ENCODE measurements around the gene RTP2. TPM values are rescaled to one million over a fixed set of nuclear protein-coding genes. Genes with fewer than 3 reads are reported as not detected.

The RTP2 gene, protein sequence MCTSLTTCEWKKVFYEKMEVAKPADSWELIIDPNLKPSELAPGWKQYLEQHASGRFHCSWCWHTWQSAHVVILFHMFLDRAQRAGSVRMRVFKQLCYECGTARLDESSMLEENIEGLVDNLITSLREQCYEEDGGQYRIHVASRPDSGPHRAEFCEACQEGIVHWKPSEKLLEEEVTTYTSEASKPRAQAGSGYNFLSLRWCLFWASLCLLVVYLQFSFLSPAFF
- total RNA-seq: not detected

DNA sequence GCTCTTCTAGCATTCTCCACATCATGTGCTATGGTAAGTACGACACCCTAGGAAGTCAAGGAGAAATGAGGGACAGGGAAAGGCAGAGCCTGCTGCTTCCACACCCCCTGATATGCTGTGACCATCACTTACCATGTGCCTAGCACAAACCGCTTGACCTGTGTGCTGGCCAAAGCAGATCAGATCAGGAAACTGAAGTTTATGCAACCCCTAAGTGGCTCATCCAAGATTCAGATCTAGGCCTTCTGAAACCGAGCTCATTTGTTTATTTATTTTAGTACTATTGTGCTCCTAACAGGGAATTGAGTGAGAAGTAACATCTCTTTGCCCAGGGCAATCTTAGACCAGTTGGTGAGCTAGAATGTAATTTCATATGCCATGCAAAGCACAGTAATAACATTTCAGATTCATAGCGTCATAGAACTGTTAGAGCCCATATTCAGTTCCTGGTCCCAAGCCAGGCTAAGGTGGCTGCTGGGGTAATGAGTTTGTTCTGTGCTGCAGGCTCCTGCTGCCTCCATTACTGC lies at the start of gene RTP2:
Gene RTP2 (minus strand): TSS at position 51 of the 527 bp plus-strand sequence. CDS start 429 bp downstream, outside the sequence.
- TF ChIP-seq CTCF (IDR thresholded peaks at IDR 0.05): no peak
- H3K36me3 ChIP-seq: no peaks in the 10 kb centered on the region
- H3K27me3 ChIP-seq: no peaks in the 10 kb centered on the region
- H3K4me3 ChIP-seq: no peak within 1 kb of the TSS
- no peak within 1 kb of the TSS for H3K27ac ChIP-seq
- DNase-seq (ENCODE audit: low spot score in 2 of 2): no peak
- H3K4me1 ChIP-seq: no peaks in the 10 kb centered on the region
- H3K9me3 ChIP-seq: no peaks in the 10 kb centered on the region
- intact Hi-C loops (cut with DNase I): no loop called here

DNA sequence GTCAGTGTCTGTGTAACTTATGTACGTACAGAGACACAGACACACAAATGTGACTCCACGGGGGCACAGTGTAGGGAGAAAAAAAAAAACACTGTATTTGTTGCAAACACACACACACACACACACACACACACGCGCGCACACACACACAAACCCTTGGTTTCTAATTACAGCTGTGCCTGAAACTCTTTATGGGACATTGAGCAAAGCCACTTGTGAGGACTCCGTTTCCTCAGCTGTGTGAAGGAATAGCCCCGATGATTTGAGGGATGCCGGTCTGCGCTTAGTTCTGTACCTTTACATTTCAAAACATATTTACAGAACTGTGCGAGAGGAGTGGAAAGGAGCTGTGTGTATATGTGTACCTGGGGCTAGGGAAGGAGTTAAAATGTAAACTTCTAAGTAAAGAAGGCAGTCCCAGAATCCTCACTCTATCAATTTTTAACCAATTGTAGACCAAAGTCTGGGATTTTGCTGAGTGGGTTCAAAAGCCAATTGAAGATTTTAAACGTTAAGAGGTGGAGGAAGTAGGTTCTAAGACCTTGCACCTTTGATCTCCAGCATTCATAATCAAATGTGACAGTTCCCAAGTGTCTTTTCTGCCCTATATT lies 48.3 kb upstream of the RTP2 start:
- H3K36me3 ChIP-seq: no peaks in the 10 kb centered on the region
- H3K4me3 ChIP-seq: no peak overlapping the region
- no peak overlapping the region for H3K27ac ChIP-seq
- no peaks in the 10 kb centered on the region for H3K9me3 ChIP-seq
- intact Hi-C loops (cut with DNase I): no loop called here
- DNase-seq (ENCODE audit: low spot score in 2 of 2): no peak
- H3K4me1 ChIP-seq: peaks cover 7 to 9% of the 10 kb centered on the region in 2 donors
- no peak for TF ChIP-seq CTCF (IDR thresholded peaks at IDR 0.05)
- H3K27me3 ChIP-seq: no peaks in the 10 kb centered on the region

- TF ChIP-seq CTCF (IDR thresholded peaks at IDR 0.05): no peak
- Histone ChIP-seq H3K4me3 (no peak overlapping the region), H3K9me3 (no peaks in the 10 kb centered on the region), H3K27me3 (no peaks in the 10 kb centered on the region), H3K4me1 (peaks cover 7 to 9% of the 10 kb centered on the region in 2 donors), H3K27ac (no peak overlapping the region), H3K36me3 (no peaks in the 10 kb centered on the region)
- no peak for DNase-seq (ENCODE audit: low spot score in 2 of 2)
- intact Hi-C loops (cut with DNase I): no loop called here
Measured at GRCh38 chr3:187750006-187750512, 47.7 kb upstream of the RTP2 start.

DNA sequence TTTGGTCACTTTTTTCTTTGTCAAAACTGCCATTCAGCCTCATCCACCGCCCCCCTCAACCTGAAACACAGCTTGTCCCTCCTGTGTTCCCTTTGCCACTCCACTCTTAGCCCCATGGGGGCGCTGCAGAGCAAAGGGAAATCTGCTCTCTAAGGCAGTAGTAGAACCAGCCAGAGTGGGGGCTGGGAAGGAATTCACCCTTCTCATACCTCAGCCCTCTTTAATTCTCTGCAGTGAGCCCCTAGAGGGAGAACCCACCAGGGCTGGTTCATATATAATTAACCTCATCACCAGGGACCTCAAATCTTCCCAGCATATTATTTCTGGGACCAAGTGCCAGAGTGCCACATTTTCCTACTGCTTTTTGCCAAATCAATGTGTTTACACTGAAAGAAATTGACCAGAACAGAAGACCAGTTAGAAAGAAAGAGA lies 45.7 kb upstream of the RTP2 start:
- no peak overlapping the region for H3K4me3 ChIP-seq
- no peaks in the 10 kb centered on the region for H3K27me3 ChIP-seq
- no peaks in the 10 kb centered on the region for H3K9me3 ChIP-seq
- peak; percentile 81 to 96 for DNase-seq (ENCODE audit: low spot score in 2 of 2)
- no peaks in the 10 kb centered on the region for H3K36me3 ChIP-seq
- TF ChIP-seq CTCF (IDR thresholded peaks at IDR 0.05): peak; percentile 95 to 97 (median 96)
- peaks cover 7 to 9% of the 10 kb centered on the region in 2 donors for H3K4me1 ChIP-seq
- H3K27ac ChIP-seq: peak overlapping the region in 1 of 2 donors; percentile 12
- intact Hi-C loops (cut with DNase I): loop anchor here (2.0 to 10.0 kb wide), 2 partner anchors 301 to 777 kb away; no protein-coding TSS in a partner anchor

DNA sequence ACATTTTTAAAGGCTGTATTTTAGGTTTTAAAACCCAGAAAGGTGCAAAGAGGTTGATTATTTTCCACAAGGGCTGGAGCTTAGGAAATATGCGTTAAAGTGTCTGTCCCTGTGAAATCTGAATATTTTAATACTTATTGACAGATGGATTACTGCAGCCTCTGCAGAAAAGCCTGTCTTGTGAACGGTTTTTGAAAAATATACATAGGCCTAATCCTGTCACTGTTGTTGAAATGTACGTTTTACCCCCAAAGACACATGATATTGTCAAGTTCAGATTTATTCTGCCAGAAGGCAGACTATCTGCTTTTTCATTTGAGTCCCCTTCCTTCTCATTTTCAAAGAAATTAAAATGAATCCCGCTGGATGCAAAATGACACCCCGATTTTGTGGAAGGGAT lies 45.1 kb upstream of the RTP2 start:
- H3K4me1 ChIP-seq: peaks cover 7 to 9% of the 10 kb centered on the region in 2 donors
- intact Hi-C loops (cut with DNase I): loop anchor here (2.0 to 10.0 kb wide), 2 partner anchors 519 to 777 kb away; no protein-coding TSS in a partner anchor
- no peak for DNase-seq (ENCODE audit: low spot score in 2 of 2)

More for the DNA sequence above, 45.1 kb upstream of the RTP2 start:
- H3K9me3 ChIP-seq: no peaks in the 10 kb centered on the region
- no peaks in the 10 kb centered on the region for H3K36me3 ChIP-seq
- no peaks in the 10 kb centered on the region for H3K27me3 ChIP-seq
- H3K27ac ChIP-seq: peak overlapping the region; percentile 12 to 98
- H3K4me3 ChIP-seq: peak overlapping the region in 1 of 2 donors; percentile 75
- TF ChIP-seq CTCF (IDR thresholded peaks at IDR 0.05): no peak
